ENCODE data around the gene ZC3H10. TPM values are rescaled to one million over a fixed set of nuclear protein-coding genes. Genes with fewer than 3 reads are reported as not detected.

Gene ZC3H10
- total and polyA plus RNA-seq, 2 of the 8 experiments (the other 6 are each of a cell fraction or from before 2014, with no cell fraction given): 4.0 to 11.2 TPM

DNA sequence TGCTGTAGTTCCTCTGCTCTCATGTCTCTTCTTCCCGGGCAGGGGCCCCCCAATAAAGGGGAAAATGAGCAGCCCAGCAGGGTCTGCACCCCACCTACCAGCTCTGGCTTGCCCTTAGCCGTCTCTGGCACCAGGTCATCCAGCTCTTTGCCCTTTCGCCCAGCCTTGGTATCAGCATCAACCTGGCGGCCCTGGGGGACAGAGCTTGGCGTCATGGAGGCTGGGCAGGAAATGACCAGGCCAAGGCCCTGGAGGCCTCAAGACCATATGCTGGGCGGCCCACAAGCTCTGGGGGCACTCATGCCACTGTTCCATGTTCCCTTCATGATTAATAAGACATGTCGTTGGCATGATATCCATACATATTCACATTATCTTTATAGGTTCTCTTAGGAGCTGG is 54.8 kb downstream of the ZC3H10 start:
- no peak for FAIRE-seq
- POLR2A ChIA-PET (ENCODE audit: partially characterized antibody): interaction anchor here (0.7 to 26.3 kb wide), 10 partner anchors 12 to 96 kb away, joined by 3 to 656 read pairs (median 4); partner anchors contain the start of genes MYL6, RNF41 and SMARCC2

More for the DNA sequence above, 54.8 kb downstream of the ZC3H10 start:
- Histone ChIP-seq H3K9ac (replicated peaks in 1 of 4; ENCODE audit: extremely low read depth in 1 of 4, low read depth in 3 of 4, low read length in 3 of 4) (no peak overlapping the region), H4K20me1 (replicated peaks in 1 of 2; ENCODE audit: control insufficient read depth in 1 of 2, insufficient read depth in 2 of 2, low read length in 2 of 2) (peaks cover 0 to 2% of the 10 kb centered on the region in 2 experiments), H4K8ac (ENCODE audit: extremely low read depth, insufficient read depth, low read length) (no peak overlapping the region; the same call in 1 of the 2 replicates), H3K4me2 (ENCODE audit: insufficient read depth in 1 of 2, low read depth in 2 of 2, low read length in 2 of 2) (no peak overlapping the region), H3K36me3 (ENCODE audit: control insufficient read depth in 2 of 4, insufficient read depth in 4 of 4, low read length in 3 of 4) (peaks cover 42 to 83% (median 72%) of the 10 kb centered on the region in 4 experiments), H3K23me2 (ENCODE audit: low read depth, low read length) (no peaks in the 10 kb centered on the region; the same call in 1 of the 2 replicates), H3K4ac (replicated peaks; ENCODE audit: insufficient read length, low read depth, low read length) (no peak overlapping the region), H3K4me1 (replicated peaks in 1 of 4; ENCODE audit: control insufficient read depth in 3 of 4, insufficient read depth in 4 of 4, low read length in 3 of 4) (no peaks in the 10 kb centered on the region), H3K14ac (ENCODE audit: insufficient read length) (no peak overlapping the region), H2BK5ac (ENCODE audit: low read depth, low read length) (no peak overlapping the region), H3K18ac (ENCODE audit: extremely low read depth, low read length) (no peak overlapping the region), H3K23ac (ENCODE audit: insufficient read length) (no peak overlapping the region), H3K27ac (ENCODE audit: low read depth, low read length) (no peak overlapping the region), H3K56ac (replicated peaks; ENCODE audit: insufficient read length, low read depth, low read length) (no peak overlapping the region), H3K79me2 (ENCODE audit: control insufficient read depth in 1 of 2, insufficient read depth in 2 of 2, low read length in 2 of 2) (no peaks in the 10 kb centered on the region), H2AFZ (ENCODE audit: low read length) (no peak overlapping the region), H4K5ac (ENCODE audit: insufficient read length, low read depth, low read length) (no peak overlapping the region), H3K27me3 (replicated peaks in 1 of 4; ENCODE audit: control insufficient read depth in 3 of 4, extremely low read depth in 1 of 4, insufficient read depth in 3 of 4, low read length in 3 of 4) (no peaks in the 10 kb centered on the region), H2BK120ac (replicated peaks; ENCODE audit: low read depth, low read length) (no peak overlapping the region), H2AK5ac (ENCODE audit: low read depth, low read length) (no peak overlapping the region), H3K4me3 (ENCODE audit: extremely low read depth in 1 of 4, insufficient read depth in 2 of 4, low read depth in 3 of 4, low read length in 4 of 4) (no peak overlapping the region), H3K79me1 (ENCODE audit: low read depth, low read length) (no peaks in the 10 kb centered on the region), H3K9me3 (ENCODE audit: insufficient read depth in 2 of 2, low read depth in 1 of 2, low read length in 1 of 2) (no peaks in the 10 kb centered on the region), H2BK12ac (ENCODE audit: low read depth, low read length) (no peak overlapping the region), H4K91ac (replicated peaks; ENCODE audit: insufficient read length, low read length) (no peak overlapping the region), H2BK20ac (ENCODE audit: low read length) (no peak overlapping the region), H2BK15ac (ENCODE audit: low read length) (no peak overlapping the region)
- CTCF ChIA-PET (ENCODE audit: partially characterized antibody): interaction anchor here (1.2 to 2.0 kb wide), 3 partner anchors 12 to 53 kb away, joined by 3 to 5 read pairs (median 3); no protein-coding TSS in a partner anchor
- DNase-seq (ENCODE audit: low read depth in 1 of 2, low spot score in 2 of 2): no peak
- TF ChIP-seq SP2 (IDR thresholded peaks at IDR 0.05; ENCODE audit: low read length) (no peak), POU5F1 (IDR thresholded peaks at IDR 0.05; ENCODE audit: low read depth, low read length) (no peak), SUZ12 (IDR thresholded peaks at IDR 0.05; ENCODE audit: low read length) (no peak), KDM1A (IDR thresholded peaks at IDR 0.05; ENCODE audit: borderline replicate concordance, low read length) (no peak), TAF1 (IDR thresholded peaks at IDR 0.05; ENCODE audit: low read depth, low read length) (no peak), TEAD4 (IDR thresholded peaks at IDR 0.05; ENCODE audit: low read depth, low read length) (no peak), HDAC2 (IDR thresholded peaks at IDR 0.05; ENCODE audit: borderline replicate concordance in 1 of 2, low read depth in 2 of 2, low read length in 2 of 2) (no peak)
- 95% methylated on average over 7 of the region's 7 CpGs; no CpG with 5 or more reads in 1 of the 2 experiments for WGBS, 2 experiments (ENCODE audit: extremely low coverage in 1 of 2, insufficient coverage in 1 of 2, insufficient read length in 1 of 2, insufficient replicate concordance in 2 of 2, low coverage in 1 of 2, low lambda C conversion rate in 2 of 2, missing lambda C conversion rate in 1 of 2)

Data from H1 (cell line).